ENCODE results near the gene PPM1J.
"Not testable (repeated sequence)": the region's sequence is repeated elsewhere in the genome, so short reads cannot be mapped to it uniquely, and the experiment has no call there.

PPM1J gene

GRCh38 chr1:112721966-112722524 is 6.9 kb upstream of the PPM1J start:
- no peak for DNase-seq (ENCODE audit: low read depth in 2 of 2, low spot score in 1 of 2)

GRCh38 chr1:112721294-112721693 is 6.2 kb upstream of the PPM1J start:
- not testable (repeated sequence) for DNase-seq (ENCODE audit: low read depth in 2 of 2, low spot score in 1 of 2)

DNA sequence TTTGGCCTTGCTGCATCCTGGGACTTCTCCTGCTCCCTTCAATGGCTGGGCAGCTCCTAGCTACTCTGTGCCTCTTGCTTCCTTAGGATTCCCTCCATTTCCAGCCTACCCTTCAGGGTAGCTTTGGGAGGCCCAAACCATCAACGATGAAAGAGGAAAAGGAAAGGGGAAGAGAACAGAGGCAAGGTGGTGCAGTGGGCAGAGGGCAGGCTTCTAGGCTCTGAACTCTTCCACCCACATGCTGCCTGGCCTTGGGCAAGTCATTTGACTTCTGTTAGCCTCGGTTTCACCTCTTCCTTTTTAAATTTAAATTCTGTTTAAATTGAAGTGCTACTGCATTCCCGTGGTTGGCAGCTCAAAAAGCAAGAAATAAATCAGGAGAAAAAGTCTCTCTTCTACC is 5.7 kb upstream of the PPM1J start:
- DNase-seq (ENCODE audit: low read depth in 2 of 2, low spot score in 1 of 2) = no peak

GRCh38 chr1:112719706-112720105 is 4.6 kb upstream of the PPM1J start:
- DNase-seq (ENCODE audit: low read depth in 2 of 2, low spot score in 1 of 2) = no peak

- DNase-seq (ENCODE audit: low read depth in 2 of 2, low spot score in 1 of 2) = peak; percentile 50 to 54
Observed at GRCh38 chr1:112718691-112719418, 3.7 kb upstream of the PPM1J start.

DNA sequence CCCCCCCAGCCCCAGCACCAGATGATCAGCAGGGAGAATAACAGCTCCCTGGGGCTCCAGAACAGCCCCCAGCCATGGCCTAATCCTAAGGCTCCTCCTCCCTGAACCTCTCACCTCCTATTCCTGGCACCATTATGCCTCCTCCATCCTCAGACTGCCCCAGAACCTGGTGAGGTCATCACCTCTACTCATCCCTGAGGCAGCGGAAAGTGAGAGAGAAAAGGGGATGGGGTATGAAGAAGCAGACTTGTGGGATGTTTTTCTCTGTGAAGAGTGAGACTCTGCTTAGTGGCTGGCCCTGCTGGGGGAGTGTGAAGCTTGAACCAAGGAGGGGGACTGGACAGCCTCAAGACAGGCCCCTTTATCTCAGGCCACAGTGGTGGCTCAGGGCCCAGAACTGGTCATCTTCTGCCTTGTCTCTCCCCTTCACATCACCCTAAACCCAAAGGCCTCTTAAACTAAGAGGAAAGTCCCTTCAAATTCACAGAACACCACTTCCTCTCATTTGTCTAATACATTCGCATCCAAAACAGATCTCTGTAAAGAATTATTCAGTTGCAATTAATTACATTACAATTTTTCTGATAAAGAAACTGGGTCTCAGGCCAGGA is 2.2 kb upstream of the PPM1J start:
- DNase-seq (ENCODE audit: low read depth in 2 of 2, low spot score in 1 of 2) = no peak

- peak; percentile 55 to 66 for DNase-seq (ENCODE audit: low read depth in 2 of 2, low spot score in 1 of 2)
Observed at GRCh38 chr1:112716133-112716720, 1.1 kb upstream of the PPM1J start.

- no peak for DNase-seq (ENCODE audit: low read depth in 2 of 2, low spot score in 1 of 2)
Observed at GRCh38 chr1:112714313-112715263, 544 bp downstream of the PPM1J start.

DNA sequence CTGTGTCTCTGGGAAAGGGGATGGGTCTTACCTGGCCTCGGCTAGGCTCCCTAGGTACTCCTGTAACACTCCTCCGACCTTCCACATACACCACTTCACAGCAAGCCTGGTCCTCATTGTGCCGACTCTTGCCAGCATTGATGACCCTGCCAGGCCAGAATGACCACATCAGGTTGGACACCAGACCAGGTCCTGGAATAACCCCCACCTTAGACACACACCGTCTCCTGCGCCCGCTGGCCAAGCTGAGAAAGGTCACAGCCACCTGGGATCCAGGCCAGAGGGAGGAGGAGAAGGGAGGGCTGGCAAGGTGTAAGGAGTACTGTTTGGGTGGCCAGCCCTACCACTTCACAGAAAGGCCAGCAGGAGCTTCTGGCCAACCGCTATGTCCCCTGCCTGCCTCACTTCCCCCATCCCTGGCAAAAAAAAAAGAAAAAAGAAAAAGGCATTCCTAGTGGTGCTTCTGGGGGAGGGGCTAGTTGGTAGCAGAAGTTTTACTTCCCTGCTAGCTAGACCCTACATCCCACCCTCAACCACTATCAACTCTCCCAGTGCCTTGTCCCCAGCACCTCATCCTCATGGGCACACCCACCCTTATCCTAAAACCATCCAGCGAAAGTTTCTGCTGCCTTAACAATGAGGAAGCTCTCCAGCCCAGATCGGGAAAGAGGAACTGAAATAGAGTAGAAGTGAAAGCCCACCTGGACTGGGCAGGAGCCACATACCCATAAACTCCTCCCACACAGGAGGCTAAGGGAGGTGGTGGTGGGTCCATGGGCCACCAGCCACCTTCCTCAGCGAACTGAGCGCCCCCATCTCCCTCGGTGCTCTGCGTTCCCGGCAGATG is 1.4 kb downstream of the PPM1J start:
- no peak for DNase-seq (ENCODE audit: low read depth in 2 of 2, low spot score in 1 of 2)

DNA sequence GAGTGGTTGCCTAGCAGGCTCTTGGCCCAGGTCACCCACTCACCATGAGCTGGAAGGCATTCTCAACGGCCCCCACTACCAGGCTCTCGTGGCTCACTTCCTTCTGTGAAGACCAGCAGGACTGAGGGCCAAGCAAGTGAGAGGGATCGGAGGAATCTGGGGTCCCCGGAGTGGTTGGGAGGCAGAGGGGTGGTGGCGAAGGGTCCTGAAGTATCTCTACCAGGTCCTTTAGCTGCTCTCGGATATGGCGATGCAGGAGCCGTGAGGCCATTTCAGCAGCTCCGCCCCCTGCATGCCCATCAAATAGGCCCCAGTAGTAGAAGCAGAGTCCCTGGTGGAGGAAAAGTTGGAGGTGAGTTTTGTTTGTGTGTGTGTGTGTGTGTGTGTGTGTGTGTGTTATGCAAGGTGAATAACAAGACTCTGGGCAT is 2.4 kb downstream of the PPM1J start:
- DNase-seq (ENCODE audit: low read depth in 2 of 2, low spot score in 1 of 2) = no peak

DNA sequence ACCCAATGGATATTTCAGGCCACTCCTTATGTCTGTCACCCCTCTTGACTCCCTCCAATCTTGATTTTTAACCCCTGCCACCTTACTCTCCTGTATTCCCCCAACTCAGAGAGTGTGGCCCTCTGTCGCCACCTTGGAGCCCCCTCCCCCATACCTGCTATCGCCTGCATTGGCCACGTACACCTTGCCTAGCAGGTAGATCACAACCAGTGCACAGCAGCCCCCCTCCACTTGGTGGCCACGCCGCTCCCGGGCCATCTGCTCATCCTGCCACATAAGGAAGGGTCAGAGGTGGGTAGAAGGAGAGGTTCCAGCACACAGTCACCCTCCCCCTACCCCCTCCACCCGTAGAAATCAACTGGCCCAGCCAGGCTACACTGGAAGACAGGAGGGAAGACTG is 2.9 kb downstream of the PPM1J start:
- DNase-seq (ENCODE audit: low read depth in 2 of 2, low spot score in 1 of 2) = no peak

GRCh38 chr1:112711670-112712069 is 3.5 kb downstream of the PPM1J start:
- no peak for DNase-seq (ENCODE audit: low read depth in 2 of 2, low spot score in 1 of 2)

- DNase-seq (ENCODE audit: low read depth in 2 of 2, low spot score in 1 of 2) = no peak
Observed at GRCh38 chr1:112711041-112711440, 4.1 kb downstream of the PPM1J start.

GRCh38 chr1:112710586-112710985 is 4.5 kb downstream of the PPM1J start:
- DNase-seq (ENCODE audit: low read depth in 2 of 2, low spot score in 1 of 2) = no peak

GRCh38 chr1:112710159-112710558 is 5.0 kb downstream of the PPM1J start:
- no peak for DNase-seq (ENCODE audit: low read depth in 2 of 2, low spot score in 1 of 2)

GRCh38 chr1:112708489-112708888 is 6.6 kb downstream of the PPM1J start:
- no peak for DNase-seq (ENCODE audit: low read depth in 2 of 2, low spot score in 1 of 2)

DNA sequence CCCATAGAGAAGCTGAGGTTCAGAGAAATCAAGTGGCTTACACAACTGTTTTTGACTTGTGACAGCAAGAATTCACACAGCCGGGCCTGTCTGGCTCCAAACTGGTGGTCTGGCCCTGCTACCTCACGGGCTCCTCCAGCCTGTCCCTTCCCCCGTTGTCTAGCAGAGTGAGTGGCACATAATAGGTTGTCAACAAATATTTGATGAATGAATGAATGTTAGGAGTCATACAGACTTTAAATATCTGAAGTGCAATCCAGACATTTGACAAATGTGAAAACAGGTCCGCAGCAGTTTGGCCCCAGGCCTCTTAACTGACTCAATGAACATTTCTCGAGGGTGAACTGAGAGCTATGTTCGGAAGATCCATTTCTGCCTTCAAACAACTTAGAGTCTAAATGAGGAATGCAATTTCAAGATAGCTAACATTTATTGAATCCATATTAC is 7.1 kb downstream of the PPM1J start:
- DNase-seq (ENCODE audit: low read depth in 2 of 2, low spot score in 1 of 2) = no peak

DNA sequence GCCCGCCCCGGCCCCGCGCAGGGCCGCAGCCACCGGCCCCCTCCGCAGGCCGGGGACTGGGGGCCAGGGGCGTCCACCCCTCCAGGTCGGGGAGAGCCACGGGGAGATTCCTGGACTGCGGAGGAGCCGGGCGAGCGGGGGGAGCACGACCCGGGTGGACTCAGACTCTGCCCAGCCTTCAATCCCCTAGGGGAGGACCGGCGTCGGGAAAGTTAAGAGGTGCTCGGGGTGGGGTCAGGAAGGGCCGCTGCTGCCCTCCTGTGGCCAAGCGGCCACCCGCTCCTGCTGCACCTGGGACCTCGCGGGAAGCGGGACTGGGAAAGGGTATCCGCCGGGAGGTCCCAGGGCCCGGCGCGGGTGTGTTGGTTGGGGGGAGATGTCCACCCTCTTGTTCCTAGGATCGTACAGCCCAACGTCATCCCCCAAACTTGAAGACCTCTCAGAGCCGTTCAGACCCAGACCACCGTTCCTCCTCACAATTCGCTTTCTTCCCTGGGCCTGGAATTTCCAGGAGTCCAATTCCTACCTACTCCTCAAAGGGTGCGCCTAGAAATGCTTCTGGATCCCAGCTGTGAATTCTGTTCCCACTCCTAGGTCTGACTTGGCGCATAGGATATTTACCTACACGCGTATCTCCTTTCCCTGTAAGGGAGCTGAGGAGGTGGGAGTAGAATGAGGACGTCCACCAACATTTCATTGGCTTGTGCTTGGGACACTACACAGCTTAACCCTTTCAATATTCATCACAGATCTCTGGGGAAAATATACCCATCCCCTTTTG is 7.7 kb downstream of the PPM1J start:
- DNase-seq (ENCODE audit: low read depth in 2 of 2, low spot score in 1 of 2) = no peak

DNA sequence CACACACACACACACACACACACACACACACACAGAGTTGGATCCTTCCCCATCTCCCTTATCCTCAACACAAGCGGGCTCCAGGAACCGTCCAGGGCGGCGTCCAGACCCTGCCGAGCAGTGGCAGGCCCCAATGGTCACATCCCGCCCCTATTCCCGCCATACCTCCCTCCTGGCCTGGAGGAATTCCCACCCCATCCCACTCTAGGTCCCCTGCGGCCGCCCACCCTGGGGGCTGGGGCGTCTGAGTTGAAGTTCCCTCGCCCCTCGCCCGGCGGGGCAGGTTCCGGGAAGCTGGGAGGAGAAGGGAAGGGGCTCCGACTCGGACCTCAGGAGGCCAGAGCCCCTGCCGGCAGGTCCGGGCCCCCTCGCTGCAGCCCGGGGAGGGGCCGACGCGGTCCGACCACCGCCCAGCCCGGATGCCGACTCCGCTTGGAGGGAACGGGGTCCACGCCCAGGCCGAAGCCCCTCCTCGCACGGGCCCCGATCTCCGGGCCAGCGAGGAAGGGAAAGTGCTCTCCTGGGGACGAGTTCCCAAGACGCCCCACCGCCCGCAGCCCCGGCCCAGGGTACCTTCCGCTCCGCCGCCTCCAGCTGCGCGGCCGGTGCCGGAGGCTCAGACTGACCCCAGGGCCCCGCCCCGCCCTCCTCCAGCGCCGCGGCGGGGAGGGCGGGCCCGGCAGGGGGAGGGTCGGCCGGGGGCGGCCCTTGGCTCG is 8.5 kb downstream of the PPM1J start, which contains the start of gene RHOC:
TSS of gene RHOC (minus strand) at position 623 of the 716 bp plus-strand sequence. CDS start 3,328 bp downstream, outside the sequence.
- no peak for DNase-seq (ENCODE audit: low read depth in 2 of 2, low spot score in 1 of 2)
